H1 (cell line): ENCODE data around the gene OR4Q3. TPM values are rescaled to one million over a fixed set of nuclear protein-coding genes. Genes with fewer than 3 reads are reported as not detected.
"Not testable (repeated sequence)": the region's sequence is repeated elsewhere in the genome, so short reads cannot be mapped to it uniquely, and the experiment has no call there.

ENCODE experiments used
- CTCF ChIA-PET: fragments of 300-600 bp; sonication (Branson Sonifier 250); formaldehyde crosslinking; loops from one replicate; lab custom pipeline; 2021; ENCODE audit not compliant: partially characterized antibody; lab: Charles Lee
- POLR2A ChIA-PET: fragments of 300-600 bp; sonication (Branson Sonifier 250); formaldehyde crosslinking; loops from one replicate; lab custom pipeline; 2021; ENCODE audit warnings: inconsistent platforms; ENCODE audit not compliant: partially characterized antibody; lab: Charles Lee
- DNase-seq, 2 experiments: peaks; one replicate each; pipeline versions ENCODE4 v3.0.0 to v3.0.0-alpha.2; 2010 to 2022; ENCODE audit warnings: low spot score in 2 of 2, low read depth in 1 of 2, mixed read lengths in 1 of 2
- FAIRE-seq: peaks from 2 replicates; lab custom pipeline; 2011; peaks lifted over from hg19 to GRCh38; lab: Jason Lieb, UNC
- H2AFZ ChIP-seq: 2 replicates; pipeline ENCODE4 v1.8.1; 2012; ENCODE audit warnings: low read length, inconsistent platforms
- H2AK5ac ChIP-seq: 2 replicates; pipeline ENCODE4 v1.6.1; 2013; ENCODE audit warnings: low read depth, low read length
- H2BK120ac ChIP-seq: replicated peaks from 2 replicates; pipeline ENCODE3; 2013; ENCODE audit warnings: low read depth, low read length, inconsistent platforms
- H2BK12ac ChIP-seq: 2 replicates; pipeline ENCODE4 v1.6.1; 2013; ENCODE audit warnings: low read depth, low read length
- H2BK15ac ChIP-seq: 2 replicates; pipeline ENCODE4 v1.6.1; 2013; ENCODE audit warnings: low read length
- H2BK20ac ChIP-seq: 2 replicates; pipeline ENCODE4 v1.6.1; 2013; ENCODE audit warnings: low read length
- H2BK5ac ChIP-seq: 2 replicates; pipeline ENCODE4 v1.6.1; 2013; ENCODE audit warnings: low read depth, low read length
- H3K14ac ChIP-seq: 2 replicates; pipeline ENCODE4 v1.6.1; 2013; ENCODE audit warnings: inconsistent platforms; ENCODE audit not compliant: insufficient read length
- H3K18ac ChIP-seq: 2 replicates; pipeline ENCODE4 v1.6.1; 2013; ENCODE audit warnings: low read length; ENCODE audit errors: extremely low read depth
- H3K23ac ChIP-seq: 2 replicates; pipeline ENCODE4 v1.6.1; 2013; ENCODE audit warnings: inconsistent platforms; ENCODE audit not compliant: insufficient read length
- H3K23me2 ChIP-seq: 2 replicates; pipeline ENCODE4 v1.6.1; 2013; ENCODE audit warnings: low read depth, low read length
- H3K27ac ChIP-seq: 2 replicates; pipeline ENCODE4 v1.6.1; 2011; ENCODE audit warnings: low read depth, low read length, inconsistent platforms
- H3K27me3 ChIP-seq, 4 experiments: replicated peaks in 1 of 4; 1 replicate in 1 of 4; 2 replicates in 3 of 4; pipeline versions ENCODE4 v1.6.1 to v1.8.1; 2011 to 2013; ENCODE audit warnings: low read length in 3 of 4, mild to moderate bottlenecking in 3 of 4, inconsistent platforms in 2 of 4, mixed read lengths in 2 of 4, moderate library complexity in 1 of 4; ENCODE audit not compliant: control insufficient read depth in 3 of 4, insufficient read depth in 3 of 4; ENCODE audit errors: extremely low read depth in 1 of 4
- H3K36me3 ChIP-seq, 4 experiments: 2 replicates each; pipeline versions ENCODE4 v1.6.1 to v1.8.1; 2011 to 2013; ENCODE audit warnings: mild to moderate bottlenecking in 4 of 4, low read length in 3 of 4, moderate library complexity in 2 of 4, control low read depth in 1 of 4, inconsistent platforms in 1 of 4; ENCODE audit not compliant: insufficient read depth in 4 of 4, control insufficient read depth in 2 of 4
- H3K4ac ChIP-seq: replicated peaks from 2 replicates; pipeline ENCODE3; 2013; ENCODE audit warnings: low read length, low read depth, mixed read lengths, inconsistent platforms; ENCODE audit not compliant: insufficient read length
- H3K4me1 ChIP-seq, 4 experiments: replicated peaks in 1 of 4; 1 replicate in 1 of 4; 2 replicates in 3 of 4; pipeline versions ENCODE4 v1.6.1 to v1.8.1; 2011 to 2013; ENCODE audit warnings: low read length in 3 of 4, inconsistent platforms in 2 of 4, mixed read lengths in 1 of 4; ENCODE audit not compliant: insufficient read depth in 4 of 4, control insufficient read depth in 3 of 4
- H3K4me2 ChIP-seq, 2 experiments: 2 replicates each; pipeline versions ENCODE4 v1.6.1 to v1.8.1; 2011 to 2013; ENCODE audit warnings: low read depth in 2 of 2, low read length in 2 of 2, control low read depth in 1 of 2, inconsistent platforms in 1 of 2, mild to moderate bottlenecking in 1 of 2; ENCODE audit not compliant: insufficient read depth in 1 of 2
- H3K4me3 ChIP-seq, 4 experiments: fragments of 200-600, 300-600 bp in 1 of 4; sonication (generic), shearing (Covaris generic), sonication (Bioruptor Twin) in 1 of 4; 2 replicates each; pipeline versions ENCODE4 v1.5.1 to v1.8.1; 2011 to 2016; ENCODE audit warnings: low read length in 4 of 4, low read depth in 3 of 4, control low read depth in 2 of 4, inconsistent platforms in 2 of 4, mild to moderate bottlenecking in 2 of 4, mixed read lengths in 1 of 4, moderate library complexity in 1 of 4; ENCODE audit not compliant: insufficient read depth in 2 of 4; ENCODE audit errors: extremely low read depth in 1 of 4
- H3K56ac ChIP-seq: replicated peaks from 2 replicates; pipeline ENCODE3; 2013; ENCODE audit warnings: low read depth, mild to moderate bottlenecking, mixed read lengths, low read length, inconsistent platforms; ENCODE audit not compliant: insufficient read length
- H3K79me1 ChIP-seq: 2 replicates; pipeline ENCODE4 v1.6.1; 2013; ENCODE audit warnings: low read depth, low read length, control low read depth
- H3K79me2 ChIP-seq, 2 experiments: 2 replicates each; pipeline versions ENCODE4 v1.6.1 to v1.8.1; 2012 to 2013; ENCODE audit warnings: low read length in 2 of 2, mild to moderate bottlenecking in 2 of 2, inconsistent platforms in 1 of 2; ENCODE audit not compliant: insufficient read depth in 2 of 2, control insufficient read depth in 1 of 2
- H3K9ac ChIP-seq, 4 experiments: replicated peaks in 1 of 4; 1 replicate in 1 of 4; 2 replicates in 3 of 4; pipeline versions ENCODE4 v1.6.1 to v1.8.1; 2011 to 2013; ENCODE audit warnings: low read depth in 3 of 4, low read length in 3 of 4, control low read depth in 2 of 4, mild to moderate bottlenecking in 2 of 4, moderate library complexity in 2 of 4, inconsistent platforms in 1 of 4; ENCODE audit errors: extremely low read depth in 1 of 4
- H3K9me3 ChIP-seq, 2 experiments: 2 replicates each; pipeline versions ENCODE4 v1.6.1 to v1.8.1; 2012 to 2013; ENCODE audit warnings: mild to moderate bottlenecking in 2 of 2, moderate library complexity in 2 of 2, control low read depth in 1 of 2, inconsistent platforms in 1 of 2, low read depth in 1 of 2, low read length in 1 of 2, mixed read lengths in 1 of 2; ENCODE audit not compliant: insufficient read depth in 2 of 2
- H4K20me1 ChIP-seq, 2 experiments: replicated peaks in 1 of 2; 2 replicates each; pipeline versions ENCODE3 to v1.8.1; 2011 to 2013; ENCODE audit warnings: inconsistent platforms in 2 of 2, low read length in 2 of 2, mild to moderate bottlenecking in 1 of 2; ENCODE audit not compliant: insufficient read depth in 2 of 2, control insufficient read depth in 1 of 2
- H4K5ac ChIP-seq: 2 replicates; pipeline ENCODE4 v1.6.1; 2013; ENCODE audit warnings: low read length, low read depth, mixed read lengths, inconsistent platforms; ENCODE audit not compliant: insufficient read length
- H4K8ac ChIP-seq: 2 replicates; pipeline ENCODE4 v1.8.0; 2013; ENCODE audit warnings: mild to moderate bottlenecking, moderate library complexity, low read length, inconsistent platforms; ENCODE audit not compliant: insufficient read depth; ENCODE audit errors: extremely low read depth
- H4K91ac ChIP-seq: replicated peaks from 2 replicates; pipeline ENCODE3; 2013; ENCODE audit warnings: low read length, mixed read lengths, inconsistent platforms; ENCODE audit not compliant: insufficient read length
- BACH1 ChIP-seq: IDR thresholded peaks from 2 replicates; pipeline ENCODE4 v1.6.1; 2012; ENCODE audit warnings: low read length, improper control_type of control experiment
- CTBP2 ChIP-seq: IDR thresholded peaks from 2 replicates; pipeline ENCODE4 v1.7.0; 2011; ENCODE audit warnings: borderline replicate concordance, mild to moderate bottlenecking, moderate library complexity, mixed read lengths, low read length; ENCODE audit not compliant: insufficient read depth, insufficient read length
- E2F6 ChIP-seq: IDR thresholded peaks from 2 replicates; pipeline ENCODE4 v1.6.1; 2012; ENCODE audit warnings: inconsistent platforms
- KDM1A ChIP-seq: fragments of 200-600, 300-600 bp; sonication (generic); IDR thresholded peaks from 2 replicates; pipeline ENCODE4 v1.7.1; 2016; ENCODE audit warnings: mild to moderate bottlenecking, low read length, borderline replicate concordance
- POU5F1 ChIP-seq: IDR thresholded peaks from 2 replicates; pipeline ENCODE4 v1.6.1; 2011; ENCODE audit warnings: low read depth, mild to moderate bottlenecking, low read length, moderate library complexity
- RAD21 ChIP-seq, 2 experiments: IDR thresholded peaks in 1 of 2; conservative IDR thresholded peaks in 1 of 2; 2 replicates each; pipeline ENCODE4 v1.6.1; 2011; ENCODE audit warnings: low read depth in 2 of 2, low read length in 2 of 2, improper control_type of control experiment in 1 of 2, inconsistent platforms in 1 of 2, mild to moderate bottlenecking in 1 of 2, moderate library complexity in 1 of 2
- SP4 ChIP-seq: IDR thresholded peaks from 2 replicates; pipeline ENCODE4 v1.6.1; 2012; ENCODE audit warnings: low read length, inconsistent platforms
- WGBS, 2 experiments: shearing (Covaris generic) in 1 of 2; methylation state at CpG; one replicate each; pipeline versions ENCODE4 v1.1.6 to v1.1.7; 2013 to 2015; ENCODE audit warnings: low lambda C conversion rate in 2 of 2, mixed read lengths in 2 of 2, inconsistent platforms in 1 of 2, low coverage in 1 of 2, missing lambda C conversion rate in 1 of 2; ENCODE audit not compliant: insufficient replicate concordance in 2 of 2, insufficient coverage in 1 of 2, insufficient read length in 1 of 2; ENCODE audit errors: extremely low coverage in 1 of 2, missing lambda C conversion rate in 1 of 2; 5-methylcytosine and 5-hydroxymethylcytosine counted together
- polyA plus RNA-seq, 7 experiments: library from polyadenylated mRNA; depleted of rRNA in 3 of 7; stranded (reverse) in 5 of 7; unstranded in 2 of 7; fragments of >200 nt in 5 of 7; fragments of 200-250 nt in 2 of 7; gene quantifications; 1 replicate in 5 of 7; 2 replicates in 1 of 7; 4 replicates in 1 of 7; pipeline versions ENCODE4 v1.2.1 to v1.2.3, GENCODE V29; 2011 to 2013; ENCODE audit warnings: missing spikeins in 2 of 7, mixed read lengths in 2 of 7
- total RNA-seq: library from RNA; stranded (reverse); fragmentation: NEBNext Ultra II Directional; extraction: Animal tissue kit (Norgen Biotek cat#: 25700); gene quantifications from 2 replicates; pipeline ENCODE4 v1.2.1, GENCODE V29; 2021

Gene OR4Q3
- total and polyA plus RNA-seq, 2 of the 8 experiments (the other 6 are each of a cell fraction or from before 2014, with no cell fraction given), result not detected

GRCh38 chr14:19754172-19754571 lies 10.8 kb downstream of the OR4Q3 start (continued):
- TF ChIP-seq POU5F1 (no peak), E2F6 (no peak), CTBP2 (no peak), SP4 (no peak), KDM1A (no peak), BACH1 (no peak), RAD21 (IDR thresholded peaks at IDR 0.05 in 1 of 2, conservative IDR thresholded peaks at IDR 0.05 in 1 of 2; ENCODE audit: low read depth in 2 of 2, low read length in 2 of 2) (no peak)

GRCh38 chr14:19771491-19771890 lies 28.1 kb downstream of the OR4Q3 start:
- H3K79me1 ChIP-seq, H3K4ac ChIP-seq, H3K56ac ChIP-seq, POLR2A ChIA-PET, H2AK5ac ChIP-seq, H3K23me2 ChIP-seq, H3K18ac ChIP-seq, H2AFZ ChIP-seq, H3K27ac ChIP-seq, H4K5ac ChIP-seq, H2BK12ac ChIP-seq, H3K36me3 ChIP-seq, H3K4me2 ChIP-seq, H4K8ac ChIP-seq, H2BK120ac ChIP-seq, H3K27me3 ChIP-seq, H2BK5ac ChIP-seq, H3K4me3 ChIP-seq, H2BK20ac ChIP-seq, FAIRE-seq, H3K9ac ChIP-seq, DNase-seq, H3K14ac ChIP-seq, H3K4me1 ChIP-seq, H4K20me1 ChIP-seq, H2BK15ac ChIP-seq, H4K91ac ChIP-seq, H3K79me2 ChIP-seq, H3K23ac ChIP-seq: not testable (repeated sequence)
- WGBS, 2 experiments, result 71% methylated on average over 3 of the region's 3 CpGs; no CpG with 5 or more reads in 1 of the 2 experiments
- H3K9me3 ChIP-seq, result peaks cover 34 to 35% of the 10 kb centered on the region in 2 experiments
- CTCF ChIA-PET, result interaction anchor here (0.6 kb wide), 1 partner anchor 1048 kb away, joined by 3 read pairs; no protein-coding TSS in a partner anchor
